GM21515 (cell line): ENCODE results near the gene SULT4A1.
A peak's percentile ranks its signal among the peaks of the same experiment; 100 is the strongest.
"Not testable (repeated sequence)": the region's sequence is repeated elsewhere in the genome, so short reads cannot be mapped to it uniquely, and the experiment has no call there.

ENCODE experiments used
- ATAC-seq: cut with Tn5 transposase; IDR thresholded peaks from one replicate; pipeline ENCODE4 v1.9.1; 2021; ENCODE audit not compliant: unreplicated experiment

Gene SULT4A1

DNA sequence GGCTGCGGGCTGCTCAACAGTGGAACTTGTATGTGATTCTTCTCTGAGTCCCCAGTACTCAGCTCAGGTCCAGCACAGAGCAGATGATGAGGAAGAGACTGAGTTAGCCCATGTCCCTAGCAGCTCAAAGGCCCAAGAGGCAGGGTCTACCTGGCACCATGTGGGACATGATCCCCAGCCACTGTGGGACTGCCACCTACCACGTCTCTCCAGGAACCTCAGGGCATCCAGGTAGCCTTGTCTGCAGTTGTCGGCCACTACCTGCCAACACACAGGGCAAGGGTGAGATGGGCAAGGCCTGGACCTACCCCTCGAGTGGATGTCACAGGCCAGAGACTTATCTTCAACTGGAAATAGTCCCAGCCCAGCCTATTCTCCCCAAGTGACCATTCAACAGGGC, 25.1 kb upstream of the SULT4A1 start:
- ATAC-seq, result no peak

DNA sequence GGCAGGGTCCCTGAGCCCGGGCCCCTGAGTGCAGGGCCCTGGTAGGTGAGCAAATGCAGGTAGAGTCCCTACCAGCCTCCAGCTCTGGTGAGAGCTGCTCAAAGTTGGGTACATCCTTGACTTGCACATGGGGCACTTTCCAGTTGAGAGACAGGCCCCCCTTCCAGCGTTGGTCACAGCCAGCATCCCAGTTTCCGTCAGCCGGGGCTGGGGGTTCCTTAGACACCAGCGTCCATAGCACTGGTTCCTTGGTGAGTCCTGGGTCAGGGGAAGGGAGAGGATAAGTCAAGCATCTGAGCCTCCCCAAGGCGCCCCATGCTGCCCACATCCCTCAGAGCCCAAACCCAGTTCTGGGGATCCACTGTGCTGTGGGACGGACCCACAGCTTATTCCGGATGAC, 23.9 kb upstream of the SULT4A1 start:
- ATAC-seq, result no peak

DNA sequence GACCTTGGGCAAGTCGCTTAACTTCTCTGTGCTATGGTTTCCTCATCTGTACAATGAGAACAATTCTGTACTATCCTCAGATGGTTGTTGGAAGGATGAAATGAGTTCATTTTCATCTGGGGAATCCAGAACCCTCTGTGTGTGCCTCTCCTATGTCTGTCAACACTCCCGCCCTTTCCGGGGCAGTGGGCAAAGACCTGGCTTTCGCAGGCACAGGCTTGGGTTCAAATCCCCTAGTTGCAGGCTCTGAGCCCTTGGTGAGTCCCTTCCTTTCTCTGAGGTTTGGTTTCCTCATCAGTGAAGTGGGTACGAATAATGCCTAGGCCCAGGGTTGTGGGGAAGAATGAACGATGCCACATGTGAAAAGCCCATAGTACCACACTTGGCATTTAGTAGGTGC, 23.5 kb upstream of the SULT4A1 start:
- ATAC-seq, result no peak

DNA sequence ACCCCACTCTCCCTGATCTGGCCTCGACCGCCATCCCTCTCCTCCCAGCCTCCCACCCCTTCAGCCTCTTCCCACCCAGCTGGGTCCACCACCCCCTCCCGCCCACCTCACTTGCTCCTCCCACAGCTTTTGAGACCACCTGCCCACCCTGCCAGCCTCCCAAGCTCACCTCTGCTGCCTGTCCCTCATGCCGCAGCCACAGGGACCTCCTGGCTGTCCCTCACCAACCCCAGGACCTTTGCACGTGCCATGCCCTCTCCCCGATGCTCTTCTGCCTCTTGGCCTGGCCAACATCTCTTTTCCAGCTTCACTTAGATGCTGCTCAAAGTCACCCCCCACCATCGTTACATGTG, 23.0 kb upstream of the SULT4A1 start:
- no peak for ATAC-seq

GRCh38 chr22:43884600-43885318, 22.4 kb upstream of the SULT4A1 start:
- ATAC-seq, result peak; percentile 71

DNA sequence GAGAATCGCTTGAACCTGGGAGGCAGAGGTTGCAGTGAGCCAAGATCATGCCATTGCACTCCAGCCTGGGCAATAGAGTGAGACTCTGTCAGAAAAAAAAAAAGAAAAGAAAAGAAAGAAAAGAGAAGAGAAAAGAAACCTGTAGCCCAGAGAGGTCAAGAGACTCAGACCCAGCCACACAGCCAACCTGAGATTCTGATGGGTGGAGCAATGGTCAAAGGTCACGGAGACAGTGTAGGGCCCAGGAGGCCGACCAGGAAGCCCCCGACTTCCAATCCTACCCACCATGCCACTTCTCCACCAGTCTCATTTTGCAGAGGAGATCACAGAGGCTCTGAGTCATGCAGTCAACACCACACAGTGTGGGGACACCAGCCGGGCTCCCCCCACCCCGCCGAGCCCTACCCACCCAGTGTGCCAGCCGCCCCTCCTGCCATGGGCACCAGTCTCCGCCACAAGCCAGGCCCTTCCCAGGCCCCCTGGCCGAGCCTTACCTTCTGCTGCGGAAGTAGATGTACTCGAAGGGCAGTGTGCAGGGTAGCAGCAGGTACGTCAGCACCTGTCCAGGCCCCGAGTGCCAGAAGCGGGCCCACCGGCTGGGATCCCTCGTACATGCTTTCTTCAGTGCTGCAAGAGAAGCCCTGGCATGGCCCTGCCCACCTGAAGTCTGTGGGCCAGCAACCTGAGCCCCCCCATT, 21.6 kb upstream of the SULT4A1 start:
- ATAC-seq, result no peak

DNA sequence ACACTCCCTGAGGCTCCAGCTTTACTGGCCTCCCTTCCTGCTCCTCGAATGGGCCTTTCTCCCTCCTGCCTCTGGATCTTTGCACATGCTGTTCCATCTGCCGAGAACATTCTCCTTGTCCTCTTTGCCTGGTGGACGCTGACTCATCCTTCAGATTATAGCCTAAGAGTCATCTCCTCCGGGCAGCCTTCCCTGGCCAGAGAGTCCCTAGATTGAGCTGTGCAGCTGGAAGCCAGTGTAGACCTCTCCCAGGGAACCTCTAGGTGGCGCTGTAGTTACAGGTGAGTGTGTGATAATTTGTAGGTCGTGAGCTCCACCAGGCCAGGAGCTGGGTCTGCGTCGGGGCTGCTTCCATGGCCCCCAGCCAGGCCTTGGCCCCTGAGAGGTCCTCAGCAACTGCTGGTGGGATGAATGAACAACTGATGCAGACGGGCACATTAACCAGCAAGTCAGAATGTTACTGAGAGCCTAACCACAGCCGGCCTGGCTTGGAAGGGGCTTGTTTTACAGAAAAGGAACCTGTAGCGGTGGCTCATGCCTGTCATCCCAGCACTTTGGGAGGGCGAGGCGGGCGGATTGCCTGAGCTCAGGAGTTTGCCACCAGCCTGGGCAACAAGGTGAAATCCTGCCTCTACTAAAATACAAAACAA, 20.8 kb upstream of the SULT4A1 start:
- ATAC-seq, result no peak

DNA sequence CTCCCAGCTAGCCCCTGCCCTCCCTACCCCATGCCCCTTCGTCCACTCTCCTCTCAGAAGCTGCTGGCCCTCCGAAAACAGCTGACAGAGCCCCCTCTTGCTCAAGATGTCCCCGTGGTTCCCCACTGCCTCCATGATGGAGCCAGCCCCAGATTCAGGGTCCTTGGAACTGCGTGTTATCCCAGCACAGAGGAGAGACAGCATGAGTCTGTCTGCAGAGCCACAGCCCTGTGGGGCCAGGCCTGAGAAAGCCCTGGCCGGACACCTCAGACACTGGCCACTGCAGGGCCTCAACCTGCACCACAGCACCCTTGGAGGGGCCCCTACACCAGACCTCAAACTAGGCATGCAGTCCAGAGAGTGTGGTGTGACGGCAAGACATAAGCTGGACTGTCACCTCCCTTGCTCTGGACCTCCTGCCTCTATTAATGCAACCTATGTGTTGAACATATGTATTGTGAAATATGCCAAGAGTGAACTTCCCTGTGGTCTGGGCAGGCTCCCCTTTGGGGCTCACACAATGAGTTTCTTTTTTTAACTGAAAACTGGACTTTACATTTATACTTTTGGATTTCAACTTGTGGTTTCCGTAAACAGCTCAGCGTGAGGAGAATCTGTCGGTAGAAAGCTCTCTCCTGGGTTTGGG, 19.9 kb upstream of the SULT4A1 start:
- ATAC-seq, result no peak

DNA sequence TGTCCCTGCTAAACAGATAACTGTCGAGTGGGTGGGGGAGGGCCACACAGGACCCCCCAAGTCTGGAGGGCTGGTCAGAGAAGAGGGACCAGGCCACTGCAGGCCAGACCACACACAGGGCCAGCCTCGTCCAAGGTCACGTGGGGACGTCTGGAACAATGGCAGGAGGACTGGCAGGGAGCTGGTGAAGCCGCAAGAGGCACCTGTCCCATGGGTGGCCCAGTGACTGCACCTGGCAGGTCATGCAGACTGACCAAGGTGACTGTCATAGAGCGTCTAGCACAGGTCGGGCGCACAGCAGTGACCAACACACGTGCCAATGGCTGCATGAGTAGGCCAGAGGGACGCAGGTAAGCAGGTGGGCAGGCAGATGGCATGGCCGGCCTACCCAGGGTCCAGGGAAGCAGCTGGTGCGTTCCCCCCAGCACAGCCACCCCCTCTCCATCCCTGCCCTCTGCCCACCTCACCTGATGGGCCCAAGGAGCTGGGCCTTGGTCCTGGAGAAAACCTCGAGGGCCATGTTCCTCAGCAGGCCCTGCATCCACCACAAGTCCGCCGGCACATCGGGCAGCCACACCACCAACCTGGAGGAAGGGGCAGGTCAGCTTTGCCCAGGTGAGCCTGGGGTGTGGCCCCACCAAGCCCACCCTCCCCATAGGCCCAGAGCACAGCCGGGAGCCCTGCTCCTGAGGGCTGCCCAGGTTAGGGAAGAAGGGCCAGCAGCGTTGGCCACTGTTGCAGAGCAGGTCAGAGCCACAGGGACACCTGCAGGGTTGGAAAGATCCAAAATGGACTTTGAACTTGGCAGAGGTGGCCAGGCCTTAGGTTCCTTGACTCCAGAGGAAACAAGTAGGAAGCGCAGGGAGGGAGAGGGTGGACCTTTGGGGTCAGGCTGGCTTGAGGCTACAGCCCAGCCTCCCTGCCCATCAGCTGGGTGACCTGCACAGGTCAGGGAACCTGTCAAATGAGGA, 19.1 kb upstream of the SULT4A1 start:
- ATAC-seq, result no peak

GRCh38 chr22:43880541-43880991, 18.3 kb upstream of the SULT4A1 start:
- no peak for ATAC-seq

- ATAC-seq, result no peak
Measured at GRCh38 chr22:43879901-43880540, 17.7 kb upstream of the SULT4A1 start.

DNA sequence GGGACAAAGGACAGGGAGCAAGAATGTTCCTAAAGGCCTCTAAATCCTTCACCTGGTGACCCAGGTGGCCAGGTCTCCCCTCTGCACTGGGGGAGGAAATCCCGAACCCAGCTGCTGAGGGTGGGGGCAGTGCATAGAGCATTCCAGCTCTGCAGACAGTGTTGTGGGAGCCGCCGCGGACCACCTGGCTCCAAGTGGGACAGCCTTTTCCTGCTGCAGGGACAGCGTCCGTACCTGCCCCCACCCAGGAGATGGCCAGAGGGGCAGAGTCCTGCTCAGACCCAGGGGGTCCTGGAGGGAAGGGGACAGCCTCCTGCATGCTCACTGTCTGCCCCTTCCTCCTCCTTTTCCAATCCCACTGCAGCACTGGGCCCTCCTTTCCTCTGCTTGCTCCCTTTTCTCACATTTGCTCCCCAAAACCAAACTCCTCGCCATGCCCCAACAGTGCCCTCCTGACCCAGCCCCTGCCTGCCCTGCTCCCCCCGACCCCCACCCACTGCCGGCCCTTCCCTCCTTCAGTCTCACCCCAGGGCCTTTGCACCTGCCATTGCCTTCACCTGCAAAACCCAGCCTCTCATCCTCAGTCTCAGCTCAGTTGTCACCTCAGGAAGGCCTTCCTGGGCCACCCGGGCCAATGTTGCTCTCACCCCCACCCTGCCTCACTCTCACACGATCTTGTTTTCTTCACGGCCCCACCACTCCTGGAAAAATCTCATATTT, 16.7 kb upstream of the SULT4A1 start:
- ATAC-seq, result no peak

DNA sequence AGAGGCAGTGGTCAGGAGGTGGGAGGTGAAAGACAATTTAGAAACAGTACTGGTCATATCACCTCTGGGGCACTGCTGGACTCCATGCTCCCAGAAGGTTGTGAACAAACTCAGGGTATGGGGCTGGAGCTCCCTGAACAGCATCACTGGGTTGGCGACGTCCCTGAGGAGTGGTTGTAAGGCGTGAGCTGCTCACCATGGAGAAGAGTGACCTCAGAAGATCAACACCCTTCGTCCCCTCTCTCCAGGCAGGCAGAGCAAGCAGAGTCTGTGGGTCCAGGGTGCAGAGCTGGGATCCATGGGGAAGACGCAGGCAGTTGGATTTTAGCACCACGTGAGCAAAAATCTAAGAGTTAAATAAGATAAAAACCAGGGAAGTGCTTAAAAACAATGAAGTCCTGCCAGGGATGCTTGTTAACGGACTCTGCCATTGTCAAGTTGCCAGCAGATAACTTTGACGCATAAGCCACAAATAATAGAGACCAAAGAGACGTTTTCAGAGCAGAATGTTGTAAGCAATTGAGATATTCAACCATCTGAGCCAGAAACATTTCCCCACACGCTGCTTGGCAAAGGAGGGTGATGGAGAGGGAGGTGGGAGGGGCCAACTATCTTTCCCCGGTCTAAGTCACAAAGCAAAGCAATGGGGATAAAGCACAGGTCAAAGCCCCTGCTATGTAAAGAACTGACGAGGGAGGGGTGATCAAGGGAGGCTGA, 15.9 kb upstream of the SULT4A1 start:
- no peak for ATAC-seq

DNA sequence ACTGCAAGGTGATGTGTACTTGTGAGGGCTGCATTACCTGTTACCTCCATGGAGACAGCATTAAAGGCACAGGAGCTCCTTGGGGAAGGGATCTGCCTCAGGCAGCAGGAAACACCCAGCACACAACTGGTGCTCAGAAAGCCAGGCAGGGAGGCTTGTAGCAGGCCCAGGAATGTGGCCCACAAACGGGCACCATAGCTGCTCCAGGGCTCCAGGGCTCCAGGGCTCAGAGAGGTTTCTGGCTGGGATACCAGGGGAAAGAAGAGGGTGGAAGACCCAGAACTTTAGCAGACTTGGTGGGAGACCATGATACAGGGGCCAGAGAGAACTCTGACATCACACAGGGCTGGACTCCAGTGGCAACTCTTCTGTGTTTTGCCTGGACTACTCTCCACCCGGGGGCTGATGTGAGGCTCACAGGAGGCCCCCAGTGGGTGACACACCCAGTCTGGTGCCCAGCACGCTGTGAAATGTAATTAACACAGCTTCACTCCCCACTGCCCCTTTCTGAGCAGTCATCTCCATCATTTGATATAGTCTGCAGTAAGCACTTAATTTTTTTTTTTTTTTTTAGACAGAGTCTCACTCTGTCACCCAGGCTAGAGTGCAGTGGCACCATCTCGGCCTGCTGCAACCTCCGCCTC, 14.7 kb upstream of the SULT4A1 start:
- ATAC-seq, result no peak

DNA sequence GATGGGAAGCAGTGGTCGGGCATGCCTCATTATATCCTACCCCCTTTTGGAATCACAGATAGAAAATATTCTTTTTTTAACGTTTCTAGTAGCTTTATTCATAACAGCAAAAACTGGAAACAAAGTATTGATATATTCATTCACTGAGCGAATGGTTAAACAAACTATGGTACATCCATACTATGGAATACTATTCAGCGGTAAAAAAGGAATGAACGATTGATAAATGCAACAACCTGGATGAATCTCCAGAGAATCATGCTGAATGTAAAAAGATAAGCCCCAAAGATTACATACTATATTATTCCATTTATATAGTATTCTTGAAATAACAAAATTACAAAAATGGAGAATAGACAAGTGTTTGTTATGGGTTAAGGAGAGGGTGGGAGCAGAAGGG, 7.5 kb upstream of the SULT4A1 start:
- no peak for ATAC-seq

DNA sequence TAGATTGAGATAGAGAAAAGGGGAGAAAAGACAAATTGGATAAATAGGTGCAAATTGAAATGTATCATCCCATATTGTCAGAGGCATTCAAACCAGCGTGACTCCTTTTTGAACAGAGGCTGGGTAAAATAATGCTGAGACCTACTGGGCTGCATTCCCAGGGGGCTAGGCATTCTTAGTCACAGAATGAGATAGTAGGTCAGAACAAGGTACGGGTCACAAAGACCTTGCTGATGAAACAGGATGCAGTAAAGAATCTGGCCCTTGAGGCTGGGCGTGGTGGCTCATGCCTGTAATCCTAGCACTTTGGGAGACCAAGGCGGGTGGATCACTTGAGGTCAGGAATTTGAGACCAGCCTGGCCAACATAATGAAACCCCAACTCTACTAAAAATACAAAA, 6.7 kb upstream of the SULT4A1 start:
- ATAC-seq, result not testable (repeated sequence)

DNA sequence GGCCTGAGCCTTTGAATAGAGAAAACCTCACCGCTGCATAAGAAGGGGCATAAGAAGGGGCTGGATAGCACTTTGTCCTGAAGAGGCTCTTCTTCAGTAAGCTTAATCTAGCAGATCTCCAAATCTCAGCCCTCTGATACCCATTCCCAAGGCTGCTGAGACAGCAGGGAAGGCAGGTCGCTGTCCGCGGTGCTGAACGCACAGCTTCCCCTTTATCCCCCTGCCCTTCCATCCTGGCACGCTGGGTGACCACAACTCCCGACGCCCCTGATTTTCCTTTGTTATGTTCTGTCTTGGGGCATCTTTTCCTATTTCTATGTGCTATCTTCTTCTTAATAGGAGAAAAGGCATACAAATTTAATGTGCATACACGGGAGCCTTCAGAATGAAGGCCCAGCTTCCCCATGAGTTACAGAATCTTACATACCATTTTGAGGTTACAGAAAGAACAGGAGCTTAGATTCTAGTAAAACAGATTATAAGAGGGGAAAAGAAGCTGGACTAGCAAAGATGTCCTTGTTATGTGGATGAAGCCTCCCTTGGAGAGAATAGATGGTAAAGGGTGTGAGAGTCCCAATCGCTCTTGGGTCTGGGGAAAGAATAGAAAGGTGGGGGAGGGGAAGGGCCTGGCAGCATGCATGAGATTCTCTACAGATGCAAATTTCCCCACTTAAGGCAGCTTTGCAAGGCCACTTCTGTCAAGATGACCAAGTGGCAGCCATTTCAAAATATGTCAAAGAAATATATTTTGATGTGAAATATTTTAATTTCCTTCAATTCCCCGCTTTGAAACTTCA, 5.7 kb upstream of the SULT4A1 start:
- ATAC-seq, result no peak

- no peak for ATAC-seq
Measured at GRCh38 chr22:43862882-43863202, 529 bp upstream of the SULT4A1 start.
